ENCODE data around the gene PDX1. TPM values are rescaled to one million over a fixed set of nuclear protein-coding genes. Genes with fewer than 3 reads are reported as not detected.

Gene PDX1
- total RNA-seq, 2 donors from 2014 or later, result not detected

GRCh38 chr13:27928805-27929753, 9.3 kb downstream of the PDX1 start:
- Histone ChIP-seq H3K27ac (no peak overlapping the region), H3K4me3 (no peak overlapping the region), H3K27me3 (peaks cover 31 to 45% of the 10 kb centered on the region in 2 donors), H3K9me3 (no peaks in the 10 kb centered on the region), H3K36me3 (no peaks in the 10 kb centered on the region), H3K4me1 (no peaks in the 10 kb centered on the region)
- TF ChIP-seq CTCF (IDR thresholded peaks at IDR 0.05), result no peak
- no peak for DNase-seq (ENCODE audit: low spot score)

- Histone ChIP-seq H3K4me1 (no peaks in the 10 kb centered on the region), H3K9me3 (no peaks in the 10 kb centered on the region), H3K4me3 (no peak overlapping the region), H3K36me3 (no peaks in the 10 kb centered on the region), H3K27me3 (peaks cover 28 to 37% of the 10 kb centered on the region in 2 donors), H3K27ac (no peak overlapping the region)
- no peak for DNase-seq (ENCODE audit: low spot score)
- TF ChIP-seq CTCF (IDR thresholded peaks at IDR 0.05), result no peak
These were observed 10.1 kb downstream of the PDX1 start for GRCh38 chr13:27929868-27930267.

- H3K36me3 ChIP-seq, result no peaks in the 10 kb centered on the region
- H3K4me3 ChIP-seq, result no peak overlapping the region
- H3K27me3 ChIP-seq, result peaks cover 13 to 15% of the 10 kb centered on the region in 2 donors
- TF ChIP-seq CTCF (IDR thresholded peaks at IDR 0.05), result no peak
- no peaks in the 10 kb centered on the region for H3K9me3 ChIP-seq
- H3K27ac ChIP-seq, result no peak overlapping the region
- no peaks in the 10 kb centered on the region for H3K4me1 ChIP-seq
- no peak for DNase-seq (ENCODE audit: low spot score)
These were observed 13.3 kb downstream of the PDX1 start for GRCh38 chr13:27933118-27933517.

GRCh38 chr13:27933580-27934328, 14.0 kb downstream of the PDX1 start:
- Histone ChIP-seq H3K36me3 (no peaks in the 10 kb centered on the region), H3K27me3 (peaks cover 7 to 9% of the 10 kb centered on the region in 2 donors), H3K4me1 (no peaks in the 10 kb centered on the region), H3K9me3 (no peaks in the 10 kb centered on the region), H3K4me3 (no peak overlapping the region), H3K27ac (no peak overlapping the region)
- no peak for TF ChIP-seq CTCF (IDR thresholded peaks at IDR 0.05)
- no peak for DNase-seq (ENCODE audit: low spot score)

GRCh38 chr13:27942972-27943371, 23.2 kb downstream of the PDX1 start:
- H3K4me1 ChIP-seq, result no peaks in the 10 kb centered on the region
- no peak for DNase-seq (ENCODE audit: low spot score)
- H3K27me3 ChIP-seq, result no peaks in the 10 kb centered on the region

More at GRCh38 chr13:27942972-27943371, 23.2 kb downstream of the PDX1 start:
- no peak for TF ChIP-seq CTCF (IDR thresholded peaks at IDR 0.05)
- Histone ChIP-seq H3K27ac (no peak overlapping the region), H3K9me3 (peaks cover 0 to 20% of the 10 kb centered on the region in 2 donors), H3K36me3 (no peaks in the 10 kb centered on the region), H3K4me3 (no peak overlapping the region)

All from right atrium auricular region (tissue), 2 donors.